AG09309 (cell line): ENCODE results near the gene NPC1L1.

Source experiments
- DNase-seq: peaks from one replicate; pipeline ENCODE4 v3.0.0-alpha.2; 2010; ENCODE audit warnings: low read depth
- H3K4me3 ChIP-seq: 2 replicates; pipeline ENCODE4 v1.5.1; 2011; ENCODE audit warnings: mild to moderate bottlenecking, low read depth, low read length, moderate library complexity; ENCODE audit not compliant: control insufficient read depth
- CTCF ChIP-seq: IDR thresholded peaks from 2 replicates; pipeline ENCODE4 v1.5.1; 2011; ENCODE audit warnings: mild to moderate bottlenecking, low read depth, low read length, inconsistent platforms; ENCODE audit not compliant: insufficient read depth, control insufficient read depth; ENCODE audit errors: missing control alignments

NPC1L1 gene

GRCh38 chr7:44488955-44489354 is 52.2 kb downstream of the NPC1L1 start:
- no peak for TF ChIP-seq CTCF
- peak overlapping the region; percentile 84; the same call in 1 of the 2 replicates for H3K4me3 ChIP-seq
- DNase-seq: no peak

DNA sequence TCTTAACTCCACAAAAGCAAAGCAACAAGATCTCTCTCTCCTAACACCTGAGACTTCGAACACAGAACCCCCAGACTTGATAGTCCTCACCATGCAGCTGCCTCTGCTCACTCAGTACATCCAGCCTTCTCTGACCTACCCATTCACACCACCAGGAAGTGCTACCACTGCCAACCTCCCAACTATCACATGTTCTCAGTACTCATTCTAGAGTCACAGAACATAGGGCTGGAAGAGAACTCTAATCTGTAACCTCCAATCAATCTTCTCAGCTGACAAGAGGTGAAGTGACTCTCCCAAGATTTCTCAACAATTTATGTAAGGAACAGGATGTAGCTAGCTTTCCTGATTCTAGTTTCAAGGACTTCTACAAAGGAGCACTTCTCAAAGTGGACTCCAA is 54.4 kb downstream of the NPC1L1 start:
- DNase-seq: no peak
- no peak overlapping the region for H3K4me3 ChIP-seq
- no peak for TF ChIP-seq CTCF

DNA sequence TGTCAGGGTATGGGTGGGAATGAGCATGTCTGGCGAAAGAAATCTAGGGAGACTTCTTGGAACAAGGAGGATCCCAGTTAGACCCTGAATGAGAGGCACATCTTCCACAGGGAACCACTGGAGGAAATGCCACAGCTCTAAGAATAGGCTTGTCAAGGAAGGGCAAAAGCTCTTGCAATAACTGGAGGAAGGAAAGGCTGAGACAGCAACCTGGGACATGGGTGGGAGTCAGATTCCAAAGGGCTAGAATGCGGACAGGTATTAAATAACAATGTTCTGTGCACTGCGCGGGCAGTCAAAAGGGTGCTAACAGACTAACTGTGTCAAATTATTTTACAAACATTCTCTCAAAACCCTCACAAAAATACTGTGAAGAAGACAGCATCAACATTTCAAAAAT is 55.1 kb downstream of the NPC1L1 start:
- DNase-seq: no peak
- TF ChIP-seq CTCF: no peak
- no peak overlapping the region for H3K4me3 ChIP-seq

DNA sequence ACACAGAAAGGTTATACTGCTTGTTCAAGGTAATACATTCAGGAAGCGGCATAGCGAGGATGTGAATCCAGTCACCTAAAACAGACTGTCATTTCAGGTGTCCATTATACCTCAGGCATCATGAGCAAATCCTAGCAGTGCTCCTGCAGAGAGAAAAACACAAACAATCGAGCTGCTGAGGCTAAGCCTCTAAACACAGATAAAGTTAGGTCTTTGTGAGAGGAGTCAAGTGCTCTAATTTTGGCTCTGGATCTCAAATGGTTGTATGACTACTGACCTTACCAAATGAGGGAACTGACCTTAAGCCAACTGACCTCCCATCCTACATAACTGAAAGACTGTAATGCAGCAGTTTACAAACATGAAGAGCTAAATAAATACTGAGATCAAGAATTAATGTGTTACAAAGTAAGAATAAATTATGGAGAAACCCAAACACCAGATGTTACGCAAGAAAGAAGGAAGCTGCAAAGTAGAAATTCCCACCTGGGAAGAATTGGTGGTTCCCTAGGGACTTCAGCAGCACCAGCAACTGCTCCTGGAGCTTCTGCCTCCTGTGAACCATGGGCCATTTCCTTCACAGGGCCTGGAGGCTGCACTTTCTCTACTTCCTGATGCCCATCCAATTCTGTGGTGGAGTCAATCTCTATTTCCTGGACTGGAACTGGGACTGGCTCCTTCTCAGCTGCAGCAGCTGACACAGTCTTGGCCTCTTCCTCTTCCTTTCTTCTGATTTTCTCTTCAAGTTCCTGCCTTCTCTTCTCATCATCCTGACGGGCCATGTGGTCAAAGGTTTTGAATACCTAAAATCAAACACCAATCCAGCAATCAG is 56.4 kb downstream of the NPC1L1 start:
- DNase-seq: no peak
- no peak for TF ChIP-seq CTCF
- H3K4me3 ChIP-seq: no peak overlapping the region

- no peak overlapping the region for H3K4me3 ChIP-seq
- no peak for DNase-seq
- no peak for TF ChIP-seq CTCF
Observed at GRCh38 chr7:44482502-44483485, 58.3 kb downstream of the NPC1L1 start.

DNA sequence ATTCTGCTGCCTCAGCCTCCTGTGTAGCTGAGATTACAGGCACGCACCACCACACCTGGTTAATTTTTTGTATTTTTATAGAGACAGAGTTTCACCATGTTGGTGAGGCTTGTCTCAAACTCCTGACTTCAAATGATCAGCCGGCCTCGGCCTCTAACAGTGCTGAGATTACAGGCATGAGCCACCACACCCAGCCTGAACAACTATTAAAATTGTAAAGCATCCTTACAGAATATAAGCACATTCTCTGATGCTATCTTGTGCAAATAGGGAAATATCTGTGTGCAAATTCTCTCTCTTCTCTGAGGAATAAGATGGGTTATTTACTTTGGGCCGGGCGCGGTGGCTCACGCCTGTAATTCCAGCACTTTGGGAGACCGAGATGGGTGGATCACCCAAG is 63.2 kb downstream of the NPC1L1 start:
- DNase-seq: no peak
- TF ChIP-seq CTCF: no peak
- no peak overlapping the region for H3K4me3 ChIP-seq
